Activated CD4-positive, alpha-beta T cell treated with anti-CD3 and anti-CD28 coated beads, Interleukin-2, amount 50 U/mL, for 24 hours (primary cell): ENCODE data around the gene NIFK.
"Not testable (repeated sequence)": the region's sequence is repeated elsewhere in the genome, so short reads cannot be mapped to it uniquely, and the experiment has no call there.

ENCODE experiments used
- DNase-seq, 2 donors: peaks; one replicate each; pipeline ENCODE4 v3.0.0-alpha.2; 2020; ENCODE audit warnings: low read depth in 1 of 2, low spot score in 1 of 2

The NIFK gene

GRCh38 chr2:121734544-121734943, 2.1 kb downstream of the NIFK start:
- DNase-seq: not testable (repeated sequence)

GRCh38 chr2:121731366-121731765, 5.3 kb downstream of the NIFK start:
- DNase-seq: no peak

GRCh38 chr2:121727950-121728349, 8.7 kb downstream of the NIFK start:
- no peak for DNase-seq

GRCh38 chr2:121727332-121727731, 9.3 kb downstream of the NIFK start:
- no peak for DNase-seq

- DNase-seq: no peak
These were observed 13.4 kb downstream of the NIFK start for GRCh38 chr2:121723316-121723715.

- no peak for DNase-seq
These were observed 14.2 kb downstream of the NIFK start for GRCh38 chr2:121722479-121722878.

- DNase-seq: no peak
These were observed 14.7 kb downstream of the NIFK start for GRCh38 chr2:121721926-121722325.

- no peak for DNase-seq
These were observed 19.1 kb downstream of the NIFK start for GRCh38 chr2:121717529-121717928.

- DNase-seq: no peak
These were observed 20.5 kb downstream of the NIFK start for GRCh38 chr2:121716126-121716525.

GRCh38 chr2:121711481-121711880, 25.2 kb downstream of the NIFK start:
- DNase-seq: not testable (repeated sequence)

GRCh38 chr2:121710470-121711170, 26.1 kb downstream of the NIFK start:
- no peak for DNase-seq

- DNase-seq: no peak
These were observed 26.8 kb downstream of the NIFK start for GRCh38 chr2:121709776-121710469.

GRCh38 chr2:121707920-121708361, 28.7 kb downstream of the NIFK start:
- no peak for DNase-seq

- DNase-seq: no peak
These were observed 29.2 kb downstream of the NIFK start for GRCh38 chr2:121707344-121707919.

GRCh38 chr2:121705958-121706357, 30.7 kb downstream of the NIFK start:
- no peak for DNase-seq

GRCh38 chr2:121705390-121705789, 31.3 kb downstream of the NIFK start:
- no peak for DNase-seq

GRCh38 chr2:121701761-121702160, 34.9 kb downstream of the NIFK start:
- DNase-seq: not testable (repeated sequence)

- peak; percentile 46 to 81 for DNase-seq
These were observed 37.0 kb downstream of the NIFK start for GRCh38 chr2:121699421-121700333.

GRCh38 chr2:121698318-121698930, 38.3 kb downstream of the NIFK start:
- no peak for DNase-seq

- no peak for DNase-seq
These were observed 39.5 kb downstream of the NIFK start for GRCh38 chr2:121697108-121697631.
